ENCODE results near the gene VAMP8.
"Not testable (repeated sequence)": the region's sequence is repeated elsewhere in the genome, so short reads cannot be mapped to it uniquely, and the experiment has no call there.

The VAMP8 gene

DNA sequence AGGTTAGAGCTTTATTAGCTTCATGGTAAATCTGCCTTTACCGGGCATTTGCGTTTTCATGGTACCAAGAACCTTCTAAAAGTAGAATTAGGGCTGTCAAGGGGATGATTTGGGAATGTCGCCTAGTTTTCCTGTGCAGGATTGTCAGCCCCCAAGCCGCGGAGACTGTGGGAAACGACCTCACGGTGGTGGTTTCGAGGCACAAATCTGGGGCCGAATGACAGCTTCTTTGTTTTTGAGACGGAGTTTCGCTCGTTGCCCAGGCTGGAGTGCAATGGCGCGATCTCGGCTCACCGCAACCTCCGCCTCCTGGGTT lies 38.0 kb downstream of the VAMP8 start:
- H3K4me3 ChIP-seq (ENCODE audit: low read depth, low read length), result no peak overlapping the region
- no peak for TF ChIP-seq POLR2A (IDR thresholded peaks at IDR 0.05; ENCODE audit: extremely low read depth, insufficient read length)
- TF ChIP-seq MYC (IDR thresholded peaks at IDR 0.05; ENCODE audit: low read depth, low read length), result no peak
- TF ChIP-seq MAX (IDR thresholded peaks at IDR 0.05; ENCODE audit: low read depth, low read length), result no peak
- TF ChIP-seq, protein P1, sequence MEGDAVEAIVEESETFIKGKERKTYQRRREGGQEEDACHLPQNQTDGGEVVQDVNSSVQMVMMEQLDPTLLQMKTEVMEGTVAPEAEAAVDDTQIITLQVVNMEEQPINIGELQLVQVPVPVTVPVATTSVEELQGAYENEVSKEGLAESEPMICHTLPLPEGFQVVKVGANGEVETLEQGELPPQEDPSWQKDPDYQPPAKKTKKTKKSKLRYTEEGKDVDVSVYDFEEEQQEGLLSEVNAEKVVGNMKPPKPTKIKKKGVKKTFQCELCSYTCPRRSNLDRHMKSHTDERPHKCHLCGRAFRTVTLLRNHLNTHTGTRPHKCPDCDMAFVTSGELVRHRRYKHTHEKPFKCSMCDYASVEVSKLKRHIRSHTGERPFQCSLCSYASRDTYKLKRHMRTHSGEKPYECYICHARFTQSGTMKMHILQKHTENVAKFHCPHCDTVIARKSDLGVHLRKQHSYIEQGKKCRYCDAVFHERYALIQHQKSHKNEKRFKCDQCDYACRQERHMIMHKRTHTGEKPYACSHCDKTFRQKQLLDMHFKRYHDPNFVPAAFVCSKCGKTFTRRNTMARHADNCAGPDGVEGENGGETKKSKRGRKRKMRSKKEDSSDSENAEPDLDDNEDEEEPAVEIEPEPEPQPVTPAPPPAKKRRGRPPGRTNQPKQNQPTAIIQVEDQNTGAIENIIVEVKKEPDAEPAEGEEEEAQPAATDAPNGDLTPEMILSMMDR (IDR thresholded peaks at IDR 0.05; ENCODE audit: low read depth, low read length), result no peak
- DNase-seq (ENCODE audit: low read depth), result no peak

- peak overlapping the region; percentile 78 for H3K4me3 ChIP-seq (ENCODE audit: low read depth, low read length)
- DNase-seq (ENCODE audit: low read depth), result not testable (repeated sequence)
These were observed 40.3 kb downstream of the VAMP8 start for GRCh38 chr2:85617723-85618122.

- TF ChIP-seq POLR2A (IDR thresholded peaks at IDR 0.05; ENCODE audit: extremely low read depth, insufficient read length) (no peak), MYC (IDR thresholded peaks at IDR 0.05; ENCODE audit: low read depth, low read length) (no peak), MAX (IDR thresholded peaks at IDR 0.05; ENCODE audit: low read depth, low read length) (no peak)
- TF ChIP-seq, protein P1 (IDR thresholded peaks at IDR 0.05; ENCODE audit: low read depth, low read length), result no peak
- no peak for DNase-seq (ENCODE audit: low read depth)
- H3K4me3 ChIP-seq (ENCODE audit: low read depth, low read length), result no peak overlapping the region
These were observed 42.2 kb downstream of the VAMP8 start for GRCh38 chr2:85619617-85620016.

DNA sequence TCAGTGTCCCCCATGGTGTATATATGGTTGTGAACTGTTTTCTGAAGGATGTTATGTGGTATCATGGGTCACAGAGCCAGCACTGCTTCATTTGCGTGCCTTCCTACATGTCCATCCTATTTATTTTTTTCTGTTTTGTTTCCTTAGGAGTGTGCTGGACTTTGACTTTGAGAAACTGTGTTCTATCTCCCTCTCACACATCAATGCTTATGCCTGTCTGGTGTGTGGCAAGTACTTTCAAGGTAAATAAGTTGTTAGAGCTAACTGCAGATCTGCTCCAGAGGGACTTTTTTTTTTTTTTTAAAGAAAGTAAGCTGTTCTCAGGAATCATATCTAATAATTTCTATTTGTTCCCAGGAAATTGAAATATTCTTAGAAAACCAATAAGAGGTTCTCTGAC lies 44.0 kb downstream of the VAMP8 start:
- TF ChIP-seq POLR2A (IDR thresholded peaks at IDR 0.05; ENCODE audit: extremely low read depth, insufficient read length) (no peak), MYC (IDR thresholded peaks at IDR 0.05; ENCODE audit: low read depth, low read length) (no peak), MAX (IDR thresholded peaks at IDR 0.05; ENCODE audit: low read depth, low read length) (no peak)
- TF ChIP-seq, protein P1 (IDR thresholded peaks at IDR 0.05; ENCODE audit: low read depth, low read length), result no peak
- no peak overlapping the region for H3K4me3 ChIP-seq (ENCODE audit: low read depth, low read length)
- no peak for DNase-seq (ENCODE audit: low read depth)

DNA sequence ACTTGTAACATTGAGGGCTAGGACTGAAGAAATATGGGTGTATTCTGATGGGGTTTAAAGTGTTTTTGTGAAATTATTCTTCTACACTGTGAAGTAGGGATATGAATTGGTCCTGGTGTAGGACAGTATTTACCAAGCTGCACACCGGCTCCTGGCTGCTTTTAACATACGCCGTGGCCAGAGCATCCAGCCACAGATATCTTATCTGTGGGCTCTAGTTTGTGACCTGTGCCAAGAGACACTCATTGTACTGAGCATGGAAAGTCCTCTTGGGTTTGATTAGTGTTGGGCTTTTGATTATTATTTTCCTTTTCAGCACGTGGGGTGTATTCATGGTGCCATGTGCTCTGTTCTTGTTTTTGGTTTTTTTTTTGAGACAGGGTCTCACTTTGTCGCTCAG lies 46.6 kb downstream of the VAMP8 start:
- H3K4me3 ChIP-seq (ENCODE audit: low read depth, low read length), result no peak overlapping the region
- DNase-seq (ENCODE audit: low read depth), result no peak
- TF ChIP-seq, protein P1 (IDR thresholded peaks at IDR 0.05; ENCODE audit: low read depth, low read length), result no peak
- TF ChIP-seq POLR2A (IDR thresholded peaks at IDR 0.05; ENCODE audit: extremely low read depth, insufficient read length), result no peak
- no peak for TF ChIP-seq MAX (IDR thresholded peaks at IDR 0.05; ENCODE audit: low read depth, low read length)
- no peak for TF ChIP-seq MYC (IDR thresholded peaks at IDR 0.05; ENCODE audit: low read depth, low read length)

DNA sequence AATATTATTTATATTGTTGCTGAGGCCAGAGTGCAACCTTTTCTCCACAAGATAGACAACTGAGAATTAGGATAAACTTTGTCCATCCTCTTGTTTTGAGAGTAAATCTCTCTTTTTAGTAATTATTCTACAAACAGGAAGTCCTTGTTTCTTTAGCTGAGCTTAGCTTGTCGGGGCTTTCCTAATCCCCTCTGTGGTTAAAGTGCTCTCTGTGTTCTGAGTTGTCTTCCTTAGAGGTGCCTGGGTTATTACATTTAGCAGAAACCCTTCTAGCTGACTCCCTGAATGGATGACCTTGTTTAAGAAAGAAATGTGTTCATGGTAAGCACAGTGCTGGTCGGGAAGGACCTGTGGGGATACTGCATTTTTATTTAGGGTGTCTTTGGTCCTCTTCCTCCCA lies 51.3 kb downstream of the VAMP8 start:
- DNase-seq (ENCODE audit: low read depth), result no peak
- no peak overlapping the region for H3K4me3 ChIP-seq (ENCODE audit: low read depth, low read length)
- no peak for TF ChIP-seq MAX (IDR thresholded peaks at IDR 0.05; ENCODE audit: low read depth, low read length)
- TF ChIP-seq MYC (IDR thresholded peaks at IDR 0.05; ENCODE audit: low read depth, low read length), result no peak
- no peak for TF ChIP-seq POLR2A (IDR thresholded peaks at IDR 0.05; ENCODE audit: extremely low read depth, insufficient read length)
- TF ChIP-seq, protein P1 (IDR thresholded peaks at IDR 0.05; ENCODE audit: low read depth, low read length), result no peak
